Activated naive CD8-positive, alpha-beta T cell treated with anti-CD3 and anti-CD28 coated beads for 36 hours (primary cell): ENCODE measurements around the gene PASK. TPM values are rescaled to one million over a fixed set of nuclear protein-coding genes. Genes with fewer than 3 reads are reported as not detected.

Experiments used
- total RNA-seq, 2 experiments: library from RNA; stranded (reverse); gene quantifications; one replicate each; pipeline ENCODE4 v1.2.3, GENCODE V29; 2021

The PASK gene
- total RNA-seq, 2 experiments from 2014 or later: 68.5 to 76.4 TPM

Other genes starting within 250 kb of the PASK start
- gene CROCC2, start 243.1 kb downstream of the PASK start, total RNA-seq: not detected
- 1 to 10 TPM in 1 of 2 experiments, under 1 TPM in 1; 0.91 to 1.0 TPM for gene SNED1, start 150.9 kb downstream of the PASK start, total RNA-seq
- gene MTERF4, start 47.2 kb downstream of the PASK start, total RNA-seq: 10 to 100 TPM; 34.5 to 35.6 TPM
- 10 to 100 TPM; 80.4 to 85.1 TPM for gene PPP1R7, start 995 bp upstream of the PASK start, total RNA-seq
- gene ANO7, start 39.2 kb upstream of the PASK start, total RNA-seq: 1 to 10 TPM; 3.4 to 3.6 TPM
- gene HDLBP, start 166.2 kb upstream of the PASK start, total RNA-seq: 100 to 1,000 TPM; 272 to 286 TPM
- 100 to 1,000 TPM; 263 to 265 TPM for gene SEPTIN2, start 166.5 kb upstream of the PASK start, total RNA-seq
- gene FARP2, start 206.8 kb upstream of the PASK start, total RNA-seq: 10 to 100 TPM; 32.7 to 36.8 TPM